ENCODE measurements around the gene BBS9. TPM values are rescaled to one million over a fixed set of nuclear protein-coding genes. Genes with fewer than 3 reads are reported as not detected.
"Not testable (repeated sequence)": the region's sequence is repeated elsewhere in the genome, so short reads cannot be mapped to it uniquely, and the experiment has no call there.

Gene BBS9
- total RNA-seq, 4 donors from 2014 or later: 22.0 to 72.5 (median 35.9) TPM

- Histone ChIP-seq H3K4me1 (no peaks in the 10 kb centered on the region), H3K4me3 (no peak overlapping the region), H3K36me3 (peaks cover 0 to 19% (median 0%) of the 10 kb centered on the region in 3 donors), H3K27ac (no peak overlapping the region), H3K9me3 (no peaks in the 10 kb centered on the region), H3K27me3 (no peaks in the 10 kb centered on the region)
- WGBS, 2 donors: 90 to 91% methylated on average over 7 of the region's 7 CpGs
- no peak for DNase-seq (ENCODE audit: low spot score in 2 of 2)
- TF ChIP-seq EP300 (IDR thresholded peaks at IDR 0.05) (no peak), CTCF (IDR thresholded peaks at IDR 0.05) (no peak), POLR2A (IDR thresholded peaks at IDR 0.05) (no peak)
Measured at GRCh38 chr7:33089142-33089541, 40.2 kb upstream of the BBS9 start.

GRCh38 chr7:33091111-33091531 lies 38.2 kb upstream of the BBS9 start:
- Histone ChIP-seq H3K9me3 (no peaks in the 10 kb centered on the region), H3K27me3 (no peaks in the 10 kb centered on the region), H3K4me1 (no peaks in the 10 kb centered on the region), H3K27ac (no peak overlapping the region), H3K4me3 (no peak overlapping the region), H3K36me3 (peaks cover 0 to 37% (median 8%) of the 10 kb centered on the region in 3 donors)
- TF ChIP-seq EP300 (IDR thresholded peaks at IDR 0.05) (no peak), POLR2A (IDR thresholded peaks at IDR 0.05) (no peak), CTCF (IDR thresholded peaks at IDR 0.05) (no peak)
- 83 to 87% methylated on average over 4 of the region's 4 CpGs for whole genome bisulfite sequencing, 2 donors
- no peak for DNase-seq (ENCODE audit: low spot score in 2 of 2)

- TF ChIP-seq EP300 (IDR thresholded peaks at IDR 0.05) (no peak), POLR2A (IDR thresholded peaks at IDR 0.05) (no peak)
- Histone ChIP-seq H3K4me1 (no peaks in the 10 kb centered on the region), H3K27me3 (no peaks in the 10 kb centered on the region), H3K4me3 (no peak overlapping the region), H3K9me3 (no peaks in the 10 kb centered on the region), H3K36me3 (peaks cover 0 to 43% (median 10%) of the 10 kb centered on the region in 3 donors), H3K27ac (no peak overlapping the region)
- no peak for DNase-seq (ENCODE audit: low spot score in 2 of 2)
- WGBS, 2 donors: 85 to 86% methylated on average over 5 of the region's 5 CpGs
Measured at GRCh38 chr7:33091641-33092191, 37.6 kb upstream of the BBS9 start.

- no peaks in the 10 kb centered on the region for H3K4me1 ChIP-seq
- H3K27me3 ChIP-seq: no peaks in the 10 kb centered on the region
- peaks cover 0 to 58% (median 18%) of the 10 kb centered on the region in 3 donors for H3K36me3 ChIP-seq
- WGBS, 2 donors: 86 to 96% methylated on average over 4 of the region's 4 CpGs
- H3K4me3 ChIP-seq: no peak overlapping the region
- no peaks in the 10 kb centered on the region for H3K9me3 ChIP-seq
- no peak for TF ChIP-seq EP300 (IDR thresholded peaks at IDR 0.05)
- TF ChIP-seq POLR2A (IDR thresholded peaks at IDR 0.05): no peak
- no peak for TF ChIP-seq CTCF (IDR thresholded peaks at IDR 0.05)
- DNase-seq (ENCODE audit: low spot score in 2 of 2): no peak
- no peak overlapping the region for H3K27ac ChIP-seq
Measured at GRCh38 chr7:33093266-33093665, 36.1 kb upstream of the BBS9 start.

GRCh38 chr7:33094745-33095275 lies 34.6 kb upstream of the BBS9 start:
- H3K27ac ChIP-seq; H3K27me3 ChIP-seq; H3K4me1 ChIP-seq; H3K4me3 ChIP-seq; H3K9me3 ChIP-seq; DNase-seq (ENCODE audit: low spot score in 2 of 2): not testable (repeated sequence)
- peaks cover 0 to 74% (median 23%) of the 10 kb centered on the region in 3 donors for H3K36me3 ChIP-seq
- 61 to 76% methylated on average over 3 of the region's 6 CpGs for WGBS, 2 donors

- H3K9me3 ChIP-seq: no peaks in the 10 kb centered on the region
- 71 to 92% methylated on average over 4 of the region's 4 CpGs for WGBS, 2 donors
- no peaks in the 10 kb centered on the region for H3K4me1 ChIP-seq
- no peak overlapping the region for H3K27ac ChIP-seq
- peaks cover 2 to 90% (median 29%) of the 10 kb centered on the region in 3 donors for H3K36me3 ChIP-seq
- no peak for TF ChIP-seq CTCF (IDR thresholded peaks at IDR 0.05)
- TF ChIP-seq EP300 (IDR thresholded peaks at IDR 0.05): no peak
- no peak for TF ChIP-seq POLR2A (IDR thresholded peaks at IDR 0.05)
- DNase-seq (ENCODE audit: low spot score in 2 of 2): no peak
- H3K4me3 ChIP-seq: no peak overlapping the region
- H3K27me3 ChIP-seq: no peaks in the 10 kb centered on the region
Measured at GRCh38 chr7:33099154-33099940, 30.0 kb upstream of the BBS9 start.

All from tibial nerve (tissue), 4 donors.